Breast epithelium (tissue), 3 donors: ENCODE results near the gene IPO4.

Experiments used
- POLR2A ChIP-seq: fragments of 450-650 bp; IDR thresholded peaks from one replicate; pipeline ENCODE4 v1.6.1; 2016; ENCODE audit warnings: antibody characterized with exemption, mild to moderate bottlenecking, moderate library complexity
- POLR2AphosphoS5 ChIP-seq, 3 donors: sonication (generic); formaldehyde crosslinking; IDR thresholded peaks; one replicate each; pipeline ENCODE4 v1.6.1; 2017; ENCODE audit warnings: antibody characterized with exemption in 3 of 3
- TF ChIP-seq, protein P1 (sequence below), 3 donors: fragments of 450-650 bp; IDR thresholded peaks; one replicate each; pipeline ENCODE4 v1.5.1; 2016 to 2017; ENCODE audit warnings: antibody characterized with exemption in 3 of 3, mild to moderate bottlenecking in 3 of 3, moderate library complexity in 3 of 3

- TF ChIP-seq POLR2A = no peak
- TF ChIP-seq, protein P1, sequence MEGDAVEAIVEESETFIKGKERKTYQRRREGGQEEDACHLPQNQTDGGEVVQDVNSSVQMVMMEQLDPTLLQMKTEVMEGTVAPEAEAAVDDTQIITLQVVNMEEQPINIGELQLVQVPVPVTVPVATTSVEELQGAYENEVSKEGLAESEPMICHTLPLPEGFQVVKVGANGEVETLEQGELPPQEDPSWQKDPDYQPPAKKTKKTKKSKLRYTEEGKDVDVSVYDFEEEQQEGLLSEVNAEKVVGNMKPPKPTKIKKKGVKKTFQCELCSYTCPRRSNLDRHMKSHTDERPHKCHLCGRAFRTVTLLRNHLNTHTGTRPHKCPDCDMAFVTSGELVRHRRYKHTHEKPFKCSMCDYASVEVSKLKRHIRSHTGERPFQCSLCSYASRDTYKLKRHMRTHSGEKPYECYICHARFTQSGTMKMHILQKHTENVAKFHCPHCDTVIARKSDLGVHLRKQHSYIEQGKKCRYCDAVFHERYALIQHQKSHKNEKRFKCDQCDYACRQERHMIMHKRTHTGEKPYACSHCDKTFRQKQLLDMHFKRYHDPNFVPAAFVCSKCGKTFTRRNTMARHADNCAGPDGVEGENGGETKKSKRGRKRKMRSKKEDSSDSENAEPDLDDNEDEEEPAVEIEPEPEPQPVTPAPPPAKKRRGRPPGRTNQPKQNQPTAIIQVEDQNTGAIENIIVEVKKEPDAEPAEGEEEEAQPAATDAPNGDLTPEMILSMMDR (IDR thresholded peaks at IDR 0.05) = no peak
- no peak for TF ChIP-seq POLR2AphosphoS5 (IDR thresholded peaks at IDR 0.05)
These were observed 50.9 kb downstream of the IPO4 start for GRCh38 chr14:24137529-24138395.
